HepG2 (cell line): Measurements from ENCODE around the gene CARD19. TPM values are rescaled to one million over a fixed set of nuclear protein-coding genes. Genes with fewer than 3 reads are reported as not detected.

ENCODE experiments used
- CHD2 ChIP-seq: IDR thresholded peaks from 2 replicates; pipeline ENCODE4 v1.6.1; 2011; ENCODE audit warnings: low read depth, low read length, improper control_type of control experiment
- GABPB1 ChIP-seq: IDR thresholded peaks from 2 replicates; pipeline ENCODE4 v1.6.1; 2016; ENCODE audit warnings: mild to moderate bottlenecking, missing genetic modification reagents, moderate library complexity, missing compliant biosample characterization
- HDAC1 ChIP-seq: sonication (generic); formaldehyde crosslinking; IDR thresholded peaks from 2 replicates; pipeline ENCODE4 v1.5.1; 2020; ENCODE audit warnings: mild to moderate bottlenecking, missing genetic modification reagents
- HMGA1 ChIP-seq: sonication (generic); formaldehyde crosslinking; conservative IDR thresholded peaks from 2 replicates; pipeline ENCODE4 v1.4.0; 2020; ENCODE audit warnings: missing genetic modification reagents
- KDM5B ChIP-seq: sonication (generic); formaldehyde crosslinking; IDR thresholded peaks from 2 replicates; pipeline ENCODE4 v1.4.0; 2020; ENCODE audit warnings: missing genetic modification reagents, mild to moderate bottlenecking, borderline replicate concordance
- KLF13 ChIP-seq: sonication (generic); formaldehyde crosslinking; IDR thresholded peaks from 2 replicates; pipeline ENCODE4 v1.4.0; 2020; ENCODE audit warnings: mild to moderate bottlenecking, missing genetic modification reagents
- MEIS1 ChIP-seq: sonication (generic); formaldehyde crosslinking; IDR thresholded peaks from 2 replicates; pipeline ENCODE4 v1.9.0; 2021; ENCODE audit warnings: mild to moderate bottlenecking, missing genetic modification reagents, moderate library complexity, borderline replicate concordance
- POLR2A ChIP-seq, 2 experiments: IDR thresholded peaks; 2 replicates each; pipeline ENCODE4 v1.6.1; 2011; ENCODE audit warnings: low read depth in 2 of 2, low read length in 2 of 2, mild to moderate bottlenecking in 1 of 2, moderate library complexity in 1 of 2; ENCODE audit not compliant: insufficient read depth in 1 of 2
- RFX1 ChIP-seq: fragments of 450-650 bp; IDR thresholded peaks from 2 replicates; pipeline ENCODE4 v1.6.1; 2017
- SALL2 ChIP-seq: sonication (generic); formaldehyde crosslinking; IDR thresholded peaks from 2 replicates; pipeline ENCODE4 v1.8.1; 2023; ENCODE audit warnings: mild to moderate bottlenecking, missing genetic modification reagents, inconsistent platforms
- SNAPC2 ChIP-seq: sonication (generic); formaldehyde crosslinking; IDR thresholded peaks from 2 replicates; pipeline ENCODE4 v1.8.1; 2022; ENCODE audit warnings: mild to moderate bottlenecking, missing genetic modification reagents
- ZBTB2 ChIP-seq: sonication (generic); formaldehyde crosslinking; IDR thresholded peaks from 2 replicates; pipeline ENCODE4 v1.8.0; 2022; ENCODE audit warnings: low read depth, missing genetic modification reagents
- ZGPAT ChIP-seq: IDR thresholded peaks from 2 replicates; pipeline ENCODE4 v1.6.1; 2016; ENCODE audit warnings: mild to moderate bottlenecking
- ZNF260 ChIP-seq: sonication (generic); formaldehyde crosslinking; IDR thresholded peaks from 2 replicates; pipeline ENCODE4 v1.4.0; 2020; ENCODE audit warnings: missing genetic modification reagents, low read depth, mild to moderate bottlenecking, borderline replicate concordance
- ZNF326 ChIP-seq: sonication (generic); formaldehyde crosslinking; IDR thresholded peaks from 2 replicates; pipeline ENCODE4 v1.4.0; 2020; ENCODE audit warnings: missing genetic modification reagents, borderline replicate concordance
- ZNF331 ChIP-seq: sonication (generic); formaldehyde crosslinking; IDR thresholded peaks from 2 replicates; pipeline ENCODE4 v1.4.0; 2020; ENCODE audit warnings: missing genetic modification reagents
- ZNF34 ChIP-seq: sonication (generic); formaldehyde crosslinking; IDR thresholded peaks from 2 replicates; pipeline ENCODE4 v1.4.0; 2020; ENCODE audit warnings: mild to moderate bottlenecking, missing genetic modification reagents, borderline replicate concordance
- polyA plus RNA-seq, 8 experiments: library from polyadenylated mRNA; depleted of rRNA in 3 of 8; stranded (reverse) in 7 of 8; unstranded in 1 of 8; fragments of >200 nt; fragmentation: Illumina TruSeq in 4 of 8; extraction: Trizol in 4 of 8; gene quantifications; 2 replicates each; pipeline versions ENCODE4 v1.2.1 to v1.2.3, GENCODE V29; 2011 to 2016; ENCODE audit warnings: low read depth in 4 of 8, missing spikeins in 1 of 8, mixed read lengths in 1 of 8; ENCODE audit not compliant: insufficient read depth in 1 of 8
- total RNA-seq, 5 experiments: library from RNA; depleted of rRNA; stranded (reverse); fragments of >200 nt; fragmentation: Illumina TruSeq; extraction: Trizol; gene quantifications; 2 replicates each; pipeline ENCODE4 v1.2.3, GENCODE V29; 2016; ENCODE audit warnings: low read depth in 1 of 5
- TF ChIP-seq, protein P1 (sequence below): sonication (generic); formaldehyde crosslinking; IDR thresholded peaks from 2 replicates; pipeline ENCODE4 v1.4.0; 2020; ENCODE audit warnings: missing genetic modification reagents
- TF ChIP-seq, protein P2 (sequence below): sonication (generic); formaldehyde crosslinking; IDR thresholded peaks from 2 replicates; pipeline ENCODE4 v1.4.0; 2020; ENCODE audit warnings: mild to moderate bottlenecking, missing genetic modification reagents
- TF ChIP-seq, protein P3 (sequence below): sonication (generic); formaldehyde crosslinking; IDR thresholded peaks from 2 replicates; pipeline ENCODE4 v1.4.0; 2020; ENCODE audit warnings: missing genetic modification reagents

The CARD19 gene
- total and polyA plus RNA-seq, 2 of the 13 experiments (the other 11 are each of a cell fraction or from before 2014, with no cell fraction given), result 18.4 to 47.2 TPM

DNA sequence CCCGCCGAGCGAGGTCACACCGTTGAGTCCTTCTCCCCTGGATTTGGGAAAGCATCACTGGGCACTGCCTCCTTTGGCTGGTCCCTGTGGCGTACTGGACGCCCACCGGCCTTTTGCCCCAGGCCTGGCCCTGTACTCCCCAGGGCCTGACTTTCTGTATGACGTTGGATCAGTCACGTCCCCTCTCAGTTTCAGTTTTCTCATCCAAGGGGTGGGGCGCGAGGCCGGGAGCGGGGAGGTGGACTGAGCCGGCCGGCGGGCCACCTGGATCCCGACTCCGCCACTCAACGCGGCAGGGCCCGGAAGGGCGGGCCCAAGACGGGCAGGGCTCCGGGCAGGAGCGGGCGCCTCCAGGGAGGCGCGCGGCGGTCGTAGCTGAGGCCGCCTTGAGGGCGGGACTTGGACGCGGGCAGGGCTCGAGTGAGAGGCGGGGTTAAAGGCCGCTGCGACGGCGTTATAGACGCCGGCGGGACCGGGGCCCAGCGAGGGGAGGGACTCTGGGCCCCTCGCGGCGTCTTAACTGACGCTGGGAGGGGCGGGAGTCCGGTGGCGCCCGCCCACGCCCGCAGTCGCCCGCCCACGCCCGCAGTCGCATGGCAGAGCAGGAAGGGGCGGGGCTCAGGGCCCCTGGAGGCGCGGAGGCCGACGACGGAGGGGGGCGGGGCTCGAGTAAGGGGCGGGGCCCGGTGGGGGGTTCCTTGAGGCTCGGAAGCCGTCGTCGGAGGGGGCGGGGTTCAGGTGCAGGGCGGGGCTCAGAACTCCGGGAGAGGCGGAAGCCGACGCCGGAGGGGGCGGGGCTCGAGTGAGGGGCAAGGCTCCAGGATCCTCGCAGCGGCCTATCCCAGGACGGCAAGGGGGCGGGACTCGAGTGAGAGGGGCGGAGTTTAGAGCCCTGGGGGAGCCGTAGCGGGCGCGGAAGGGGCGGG lies 549 bp upstream of the CARD19 start (continued):
- TF ChIP-seq ZBTB2 (CRISPR knock-in tag) (peak; percentile 87), SNAPC2 (CRISPR knock-in tag) (0 out of 2 replicates have a peak, but pooled peaks have one; percentile 38), GABPB1 (CRISPR knock-in tag) (peak; percentile 64), HMGA1 (CRISPR knock-in tag) (no peak), ZNF331 (CRISPR knock-in tag) (no peak), ZNF260 (CRISPR knock-in tag) (no peak), RFX1 (no peak), ZNF34 (no peak), KLF13 (CRISPR knock-in tag) (no peak), POLR2A (IDR thresholded peaks at IDR 0.05; ENCODE audit: insufficient read depth in 1 of 2, low read depth in 2 of 2, low read length in 2 of 2) (peak in 1 of 2 experiments; percentile 36; a peak in 2 of 4 replicates), HDAC1 (peak; percentile 35; the same call in 1 of the 2 replicates), CHD2 (no peak), ZNF326 (CRISPR knock-in tag) (no peak), MEIS1 (CRISPR knock-in tag) (peak; percentile 20; the same call in 1 of the 2 replicates), SALL2 (CRISPR knock-in tag) (0 out of 2 replicates have a peak, but pooled peaks have one; percentile 16), ZGPAT (CRISPR knock-in tag) (peak; percentile 53; the same call in 1 of the 2 replicates), KDM5B (peak; percentile 48; the same call in 1 of the 2 replicates)
- TF ChIP-seq, protein P1, sequence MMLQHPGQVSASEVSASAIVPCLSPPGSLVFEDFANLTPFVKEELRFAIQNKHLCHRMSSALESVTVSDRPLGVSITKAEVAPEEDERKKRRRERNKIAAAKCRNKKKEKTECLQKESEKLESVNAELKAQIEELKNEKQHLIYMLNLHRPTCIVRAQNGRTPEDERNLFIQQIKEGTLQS, result no peak
- TF ChIP-seq, protein P2, sequence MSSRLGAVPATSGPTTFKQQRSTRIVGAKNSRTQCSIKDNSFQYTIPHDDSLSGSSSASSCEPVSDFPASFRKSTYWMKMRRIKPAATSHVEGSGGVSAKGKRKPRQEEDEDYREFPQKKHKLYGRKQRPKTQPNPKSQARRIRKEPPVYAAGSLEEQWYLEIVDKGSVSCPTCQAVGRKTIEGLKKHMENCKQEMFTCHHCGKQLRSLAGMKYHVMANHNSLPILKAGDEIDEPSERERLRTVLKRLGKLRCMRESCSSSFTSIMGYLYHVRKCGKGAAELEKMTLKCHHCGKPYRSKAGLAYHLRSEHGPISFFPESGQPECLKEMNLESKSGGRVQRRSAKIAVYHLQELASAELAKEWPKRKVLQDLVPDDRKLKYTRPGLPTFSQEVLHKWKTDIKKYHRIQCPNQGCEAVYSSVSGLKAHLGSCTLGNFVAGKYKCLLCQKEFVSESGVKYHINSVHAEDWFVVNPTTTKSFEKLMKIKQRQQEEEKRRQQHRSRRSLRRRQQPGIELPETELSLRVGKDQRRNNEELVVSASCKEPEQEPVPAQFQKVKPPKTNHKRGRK (CRISPR knock-in tag), result no peak
- TF ChIP-seq, protein P3, sequence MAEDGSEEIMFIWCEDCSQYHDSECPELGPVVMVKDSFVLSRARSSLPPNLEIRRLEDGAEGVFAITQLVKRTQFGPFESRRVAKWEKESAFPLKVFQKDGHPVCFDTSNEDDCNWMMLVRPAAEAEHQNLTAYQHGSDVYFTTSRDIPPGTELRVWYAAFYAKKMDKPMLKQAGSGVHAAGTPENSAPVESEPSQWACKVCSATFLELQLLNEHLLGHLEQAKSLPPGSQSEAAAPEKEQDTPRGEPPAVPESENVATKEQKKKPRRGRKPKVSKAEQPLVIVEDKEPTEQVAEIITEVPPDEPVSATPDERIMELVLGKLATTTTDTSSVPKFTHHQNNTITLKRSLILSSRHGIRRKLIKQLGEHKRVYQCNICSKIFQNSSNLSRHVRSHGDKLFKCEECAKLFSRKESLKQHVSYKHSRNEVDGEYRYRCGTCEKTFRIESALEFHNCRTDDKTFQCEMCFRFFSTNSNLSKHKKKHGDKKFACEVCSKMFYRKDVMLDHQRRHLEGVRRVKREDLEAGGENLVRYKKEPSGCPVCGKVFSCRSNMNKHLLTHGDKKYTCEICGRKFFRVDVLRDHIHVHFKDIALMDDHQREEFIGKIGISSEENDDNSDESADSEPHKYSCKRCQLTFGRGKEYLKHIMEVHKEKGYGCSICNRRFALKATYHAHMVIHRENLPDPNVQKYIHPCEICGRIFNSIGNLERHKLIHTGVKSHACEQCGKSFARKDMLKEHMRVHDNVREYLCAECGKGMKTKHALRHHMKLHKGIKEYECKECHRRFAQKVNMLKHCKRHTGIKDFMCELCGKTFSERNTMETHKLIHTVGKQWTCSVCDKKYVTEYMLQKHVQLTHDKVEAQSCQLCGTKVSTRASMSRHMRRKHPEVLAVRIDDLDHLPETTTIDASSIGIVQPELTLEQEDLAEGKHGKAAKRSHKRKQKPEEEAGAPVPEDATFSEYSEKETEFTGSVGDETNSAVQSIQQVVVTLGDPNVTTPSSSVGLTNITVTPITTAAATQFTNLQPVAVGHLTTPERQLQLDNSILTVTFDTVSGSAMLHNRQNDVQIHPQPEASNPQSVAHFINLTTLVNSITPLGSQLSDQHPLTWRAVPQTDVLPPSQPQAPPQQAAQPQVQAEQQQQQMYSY (CRISPR knock-in tag), result no peak
